GM10266 (cell line): Measurements from ENCODE around the gene GART.
A peak's percentile ranks its signal among the peaks of the same experiment; 100 is the strongest.

Experiments
- DNase-seq: peaks from one replicate; pipeline ENCODE4 v3.0.0; 2012; ENCODE audit errors: extremely low spot score
- CTCF ChIP-seq: IDR thresholded peaks from 2 replicates; pipeline ENCODE4 v1.5.1; 2012; ENCODE audit warnings: mild to moderate bottlenecking, low read depth; ENCODE audit not compliant: control insufficient read depth, insufficient read depth; ENCODE audit errors: missing control alignments

GART gene

DNA sequence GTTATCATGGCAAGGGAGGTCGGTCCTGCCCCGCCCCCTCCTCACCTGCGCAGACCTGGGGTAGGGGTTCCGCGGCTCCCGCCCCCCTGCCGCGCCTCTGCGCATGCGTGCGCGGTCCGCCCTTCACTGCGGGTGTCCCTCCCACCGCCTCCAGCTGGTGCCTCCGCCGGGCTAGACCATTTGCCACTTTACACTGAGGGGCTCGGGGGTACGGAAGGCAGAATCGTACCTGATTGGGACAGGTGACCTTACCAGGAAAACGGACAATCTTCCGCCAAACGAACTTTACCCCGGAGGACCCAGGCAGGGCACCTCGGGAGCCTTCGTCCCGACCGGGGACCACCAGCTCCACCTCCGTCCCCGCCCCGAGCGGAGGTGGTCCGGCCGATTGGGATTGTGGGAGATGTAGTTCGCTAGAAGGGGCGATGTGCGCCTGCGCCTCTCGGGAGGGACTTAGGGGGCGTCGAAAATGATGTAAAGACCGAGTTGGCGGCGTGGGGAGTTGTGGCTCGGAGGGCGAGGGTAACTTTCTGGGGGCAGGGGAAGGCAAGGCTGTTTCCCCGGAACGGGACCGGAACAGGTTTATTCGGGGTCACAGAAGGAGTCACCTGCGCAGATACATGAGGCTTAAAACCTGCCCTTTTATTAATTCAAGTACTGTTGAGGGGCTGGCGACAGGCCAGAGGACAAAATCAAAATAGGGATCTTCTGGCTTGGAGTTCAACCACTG lies 50.4 kb downstream of the GART start, which contains the start of gene DNAJC28:
TSS of gene DNAJC28 (minus strand) at position 344 of the 730 bp plus-strand sequence. CDS start 2,323 bp downstream, outside the sequence.
- DNase-seq: peak; percentile 93
- TF ChIP-seq CTCF: no peak

GRCh38 chr21:33490991-33491372 lies 50.9 kb downstream of the GART start:
- TF ChIP-seq CTCF: no peak
- no peak for DNase-seq

- DNase-seq: no peak
- TF ChIP-seq CTCF: no peak
These were observed 53.0 kb downstream of the GART start for GRCh38 chr21:33488936-33489335.

DNA sequence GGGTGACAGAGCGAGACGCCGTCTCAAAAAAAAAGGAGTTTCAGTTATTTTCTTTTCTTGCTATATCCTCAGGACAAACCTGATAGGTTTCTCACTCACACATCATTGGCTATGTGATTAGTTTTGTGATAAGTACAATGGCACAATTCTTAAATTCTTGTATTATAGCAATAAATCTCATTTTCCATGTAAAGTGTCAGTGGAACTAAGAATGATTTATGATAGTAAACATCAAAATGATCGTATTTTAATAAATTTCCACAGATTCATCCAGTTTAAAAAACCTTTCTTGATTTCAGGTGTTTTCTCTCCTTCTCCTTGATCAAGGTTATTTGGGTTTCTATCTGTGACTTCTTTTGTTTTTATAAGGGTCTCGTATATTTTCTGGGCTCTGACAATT lies 53.9 kb downstream of the GART start:
- no peak for TF ChIP-seq CTCF
- DNase-seq: no peak

DNA sequence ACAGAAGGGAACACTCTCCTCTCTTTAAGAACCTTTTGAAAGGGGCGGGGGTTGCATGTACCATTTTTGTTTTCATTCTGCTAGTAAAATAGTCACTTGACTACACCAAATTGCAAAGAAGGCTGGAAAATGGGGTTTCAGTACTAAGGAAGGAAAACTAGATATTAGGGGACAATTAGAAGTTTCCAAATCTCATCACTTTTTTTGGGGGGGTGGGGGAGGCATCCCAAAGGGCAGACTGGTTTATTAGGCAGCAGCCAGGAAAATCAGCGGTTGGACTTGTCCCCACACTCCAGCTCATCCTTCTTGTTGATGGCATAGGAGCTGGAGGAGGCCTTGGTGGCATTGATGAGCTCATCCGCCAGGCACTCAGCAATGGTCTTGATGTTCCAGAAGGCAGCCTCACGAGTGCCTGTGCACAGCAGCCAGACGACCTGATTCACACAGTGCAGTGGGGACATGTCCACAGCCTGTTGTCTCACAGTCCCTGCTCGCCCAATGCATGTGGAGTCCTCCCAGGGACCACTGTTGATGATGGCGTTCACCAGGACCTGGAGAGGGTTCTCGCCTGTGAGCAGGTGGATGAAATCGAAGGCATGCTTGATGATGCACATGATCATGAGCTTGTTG lies 60.5 kb downstream of the GART start:
- TF ChIP-seq CTCF: no peak
- no peak for DNase-seq

DNA sequence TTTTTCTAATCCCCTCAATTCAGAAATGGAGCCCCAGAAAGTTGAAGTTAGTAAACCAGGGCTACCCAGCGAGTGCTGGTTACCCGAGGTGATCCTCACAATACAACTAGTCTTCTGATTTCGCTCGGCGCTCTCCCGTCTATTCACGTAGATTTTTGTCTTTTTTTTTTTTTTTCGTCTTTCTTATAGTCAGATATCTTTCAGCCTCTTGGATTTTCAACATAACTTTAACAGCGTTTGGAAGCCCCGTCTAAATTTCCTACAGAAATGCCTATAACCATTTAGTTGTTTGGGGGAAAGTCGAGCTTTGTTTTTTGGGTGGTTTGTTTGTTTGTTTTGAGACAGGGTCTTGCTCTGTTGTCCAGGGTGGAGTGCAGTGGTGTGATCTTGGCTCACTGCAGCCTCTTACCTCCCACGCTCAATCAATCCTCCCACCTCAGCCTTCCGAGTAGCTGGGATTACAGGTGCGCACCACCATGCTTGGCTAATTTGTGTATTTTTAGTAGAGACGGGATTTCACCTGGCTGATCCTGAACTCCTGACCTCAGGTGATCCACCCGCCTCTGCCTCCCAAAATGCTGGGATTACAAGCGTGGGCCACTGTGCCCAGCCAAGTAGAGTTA lies 61.3 kb downstream of the GART start:
- DNase-seq: no peak
- TF ChIP-seq CTCF: no peak

GRCh38 chr21:33479679-33480480 lies 62.0 kb downstream of the GART start, which contains the start of gene TMEM50B:
TMEM50B (minus strand) TSS chr21:33479974; CDS start chr21:33468885, 11,089 bp downstream.
- peak; percentile 98 for DNase-seq
- peak; percentile 34 for TF ChIP-seq CTCF
